ENCODE data around the gene EYA2.
"Not testable (repeated sequence)": the region's sequence is repeated elsewhere in the genome, so short reads cannot be mapped to it uniquely, and the experiment has no call there.

Gene EYA2

DNA sequence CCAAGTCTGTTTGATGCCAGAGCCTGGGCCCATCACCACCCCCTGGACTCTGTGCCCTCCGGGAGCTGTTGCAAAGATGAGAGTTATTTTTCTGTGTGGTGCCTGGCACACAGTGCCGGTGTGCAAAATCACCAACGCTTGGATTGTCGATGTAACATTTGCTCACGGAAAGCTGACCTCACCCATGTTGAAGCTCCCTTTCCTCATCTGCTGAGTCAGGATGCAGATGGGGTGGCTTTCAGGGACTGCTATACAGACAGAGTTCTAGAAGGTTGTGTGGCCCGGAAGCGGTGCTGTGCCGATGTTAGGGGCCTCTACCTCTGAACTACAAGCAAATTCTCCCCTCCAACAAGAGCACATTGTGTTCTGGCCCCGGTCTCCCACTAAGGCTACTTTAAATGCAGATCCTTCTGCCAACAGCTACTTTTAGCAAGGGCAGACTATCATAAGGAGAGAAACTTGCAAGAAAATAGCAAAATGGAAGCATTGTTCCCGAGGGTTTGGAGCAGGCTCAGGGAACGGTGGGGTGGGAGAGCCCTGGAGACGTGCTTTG, 34.0 kb downstream of the EYA2 start:
- H3K27ac ChIP-seq: no peak overlapping the region
- no peak for DNase-seq (ENCODE audit: low read depth, low spot score)

DNA sequence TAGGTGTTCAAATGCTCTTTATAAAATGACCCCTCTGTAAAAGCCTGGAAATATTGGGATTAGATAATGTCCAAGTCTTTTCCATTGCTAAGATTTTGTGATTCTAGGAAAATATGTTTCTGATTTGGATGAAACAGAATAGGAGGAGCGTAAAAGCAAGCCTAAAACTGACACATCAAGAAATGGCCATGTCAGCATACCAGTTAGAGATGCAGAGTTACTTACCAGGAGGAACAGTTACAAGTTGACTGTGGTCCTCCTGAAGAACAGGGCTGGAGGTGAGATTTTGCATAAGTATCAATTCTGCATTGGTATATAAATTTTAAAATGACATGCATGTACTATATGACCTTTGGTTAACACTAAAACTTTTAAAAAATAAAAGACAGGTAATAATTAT, 35.3 kb downstream of the EYA2 start:
- no peak for DNase-seq (ENCODE audit: low read depth, low spot score)
- no peak overlapping the region for H3K27ac ChIP-seq

DNA sequence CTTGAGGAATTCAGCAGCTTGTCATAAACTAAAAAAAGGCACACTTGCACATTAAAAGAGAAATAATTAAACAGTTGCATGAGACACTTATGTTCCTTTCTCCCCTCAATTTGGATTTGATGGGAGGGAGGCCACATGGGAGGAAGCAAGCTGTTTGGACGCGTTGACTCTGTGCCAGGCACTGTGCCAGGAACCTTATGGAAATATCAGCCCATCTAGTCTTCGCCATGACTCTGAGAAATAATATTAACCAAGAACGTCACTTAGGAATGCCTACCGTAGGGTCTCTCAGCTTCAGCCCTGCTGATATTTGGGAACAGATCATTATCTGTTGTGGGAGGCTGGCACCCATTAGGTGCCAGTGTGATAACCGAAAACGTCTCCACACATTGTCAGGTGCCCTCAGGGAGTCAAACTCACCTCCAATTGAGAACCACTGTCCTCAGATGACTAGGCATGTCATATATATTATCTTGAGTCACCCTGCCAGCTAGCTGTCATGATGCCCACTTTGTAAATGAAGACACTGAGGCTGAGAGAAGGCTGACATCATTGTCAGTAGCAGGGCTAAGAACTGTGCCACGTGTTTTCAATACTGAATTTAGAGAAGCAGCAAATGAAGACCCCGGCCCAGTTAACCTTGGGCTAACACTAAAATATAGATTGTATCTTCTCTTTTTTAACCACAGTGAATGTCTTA, 36.1 kb downstream of the EYA2 start:
- DNase-seq (ENCODE audit: low read depth, low spot score): no peak
- H3K27ac ChIP-seq: no peak overlapping the region

DNA sequence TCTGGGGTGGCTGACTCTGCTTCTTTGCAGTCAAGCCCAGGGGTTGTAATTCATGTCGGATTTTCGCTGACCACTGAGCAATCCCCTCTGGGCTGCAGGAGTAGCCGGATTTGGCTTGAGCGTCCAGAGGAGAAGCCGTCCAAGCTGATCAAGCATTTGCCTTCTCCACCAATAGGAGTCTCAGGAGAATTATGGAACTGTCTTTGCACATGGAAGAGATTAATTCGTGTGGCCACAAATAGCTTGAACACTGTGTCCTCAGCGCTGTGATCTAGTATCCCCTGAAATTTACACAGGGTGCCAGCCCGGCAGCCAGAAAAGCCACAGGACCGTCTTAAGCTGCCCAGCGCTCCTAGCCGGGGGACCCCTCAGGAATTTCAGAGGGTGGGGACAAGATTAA, 37.1 kb downstream of the EYA2 start:
- H3K27ac ChIP-seq: no peak overlapping the region
- DNase-seq (ENCODE audit: low read depth, low spot score): no peak

DNA sequence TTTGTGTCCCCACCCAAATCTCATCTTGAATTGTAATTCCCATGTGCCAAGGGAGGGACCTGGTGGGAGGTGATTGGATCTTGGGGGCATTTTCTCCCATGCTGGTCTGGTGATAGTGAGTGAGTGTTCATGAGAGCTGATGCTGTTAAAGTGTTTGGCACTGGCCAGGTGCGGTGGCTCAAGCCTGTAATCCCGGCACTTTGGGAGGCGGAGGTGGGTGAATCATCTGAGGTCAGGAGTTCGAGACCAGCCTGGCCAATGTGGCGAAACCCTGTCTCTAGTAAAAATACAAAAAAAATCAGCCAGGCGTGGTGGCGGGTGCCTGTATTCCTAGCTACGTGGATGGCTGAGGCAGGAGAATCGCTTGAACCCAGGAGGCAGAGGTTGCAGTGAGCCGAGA, 37.8 kb downstream of the EYA2 start:
- not testable (repeated sequence) for DNase-seq (ENCODE audit: low read depth, low spot score); H3K27ac ChIP-seq

DNA sequence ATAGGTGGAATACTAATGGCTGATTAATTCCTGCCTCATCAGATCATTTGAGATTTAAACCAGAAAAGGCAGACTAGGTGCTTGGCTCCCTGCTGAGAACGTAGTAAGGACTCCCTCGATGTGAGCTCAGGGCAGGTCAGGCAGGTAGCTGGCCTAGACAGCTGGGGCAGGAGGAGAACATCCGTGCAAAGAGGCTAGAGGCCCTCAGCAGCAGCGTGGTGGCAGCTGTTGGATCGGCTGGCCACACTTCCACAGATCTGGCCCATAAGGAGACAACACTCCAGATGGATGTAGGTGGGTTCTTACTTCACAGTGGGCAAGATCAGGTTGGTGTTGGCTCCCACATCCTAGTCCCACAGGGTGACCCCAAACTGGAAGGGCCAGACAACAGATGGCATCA, 38.5 kb downstream of the EYA2 start:
- H3K27ac ChIP-seq: no peak overlapping the region
- no peak for DNase-seq (ENCODE audit: low read depth, low spot score)

DNA sequence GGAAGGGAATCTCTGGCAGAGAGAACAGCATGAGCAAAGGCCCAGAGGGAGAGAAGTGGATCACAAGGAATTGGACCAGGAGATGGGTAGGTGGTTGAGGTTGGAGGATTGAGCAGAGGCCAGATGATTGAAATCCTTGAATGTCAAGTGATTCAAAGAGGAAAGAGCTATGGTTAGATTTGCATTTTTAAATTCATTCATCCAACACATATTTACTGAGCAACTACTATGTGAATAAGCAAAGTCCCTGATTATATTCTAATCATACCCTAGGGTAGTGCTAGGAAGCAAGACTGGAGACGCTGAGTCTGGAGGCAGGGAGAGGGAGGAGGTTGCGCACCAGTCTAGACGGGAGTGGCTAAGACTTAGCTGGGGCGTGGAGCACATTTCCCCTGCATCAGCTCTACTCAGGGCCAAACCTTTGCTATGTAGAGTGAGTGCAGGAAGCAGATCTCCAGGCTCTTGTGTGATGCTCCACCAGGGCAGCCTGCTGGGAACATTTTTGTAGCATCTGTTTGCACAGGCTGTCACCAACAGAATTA, 40.2 kb downstream of the EYA2 start:
- no peak overlapping the region for H3K27ac ChIP-seq
- no peak for DNase-seq (ENCODE audit: low read depth, low spot score)

DNA sequence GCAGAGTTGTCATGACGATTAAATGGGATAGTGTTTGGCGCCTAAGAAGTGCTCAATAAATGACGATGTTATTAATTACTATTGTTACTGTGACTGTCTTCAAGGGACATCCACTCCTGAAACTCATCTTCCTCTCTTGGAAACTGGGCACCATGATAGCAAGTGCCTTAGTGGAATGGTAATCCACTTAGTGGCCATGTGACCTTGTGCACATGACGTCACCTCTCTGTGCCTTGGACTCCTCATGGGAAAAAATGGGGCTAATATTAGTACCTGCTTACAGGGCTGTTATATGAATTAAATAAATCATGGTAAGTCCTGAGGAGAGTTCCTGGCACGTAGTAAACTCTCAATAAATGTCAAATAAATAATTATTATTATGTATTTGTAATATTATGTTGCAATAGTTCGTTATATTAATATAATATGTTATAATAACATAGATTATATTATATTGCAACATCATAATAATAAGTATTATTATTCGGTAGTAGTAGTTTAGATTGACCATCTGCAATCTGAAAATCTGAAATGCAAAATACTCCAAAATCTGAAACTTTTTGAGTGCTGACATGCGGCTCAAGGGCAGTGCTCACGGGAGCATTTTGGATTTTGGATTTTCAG, 40.9 kb downstream of the EYA2 start:
- DNase-seq (ENCODE audit: low read depth, low spot score): no peak
- H3K27ac ChIP-seq: no peak overlapping the region

DNA sequence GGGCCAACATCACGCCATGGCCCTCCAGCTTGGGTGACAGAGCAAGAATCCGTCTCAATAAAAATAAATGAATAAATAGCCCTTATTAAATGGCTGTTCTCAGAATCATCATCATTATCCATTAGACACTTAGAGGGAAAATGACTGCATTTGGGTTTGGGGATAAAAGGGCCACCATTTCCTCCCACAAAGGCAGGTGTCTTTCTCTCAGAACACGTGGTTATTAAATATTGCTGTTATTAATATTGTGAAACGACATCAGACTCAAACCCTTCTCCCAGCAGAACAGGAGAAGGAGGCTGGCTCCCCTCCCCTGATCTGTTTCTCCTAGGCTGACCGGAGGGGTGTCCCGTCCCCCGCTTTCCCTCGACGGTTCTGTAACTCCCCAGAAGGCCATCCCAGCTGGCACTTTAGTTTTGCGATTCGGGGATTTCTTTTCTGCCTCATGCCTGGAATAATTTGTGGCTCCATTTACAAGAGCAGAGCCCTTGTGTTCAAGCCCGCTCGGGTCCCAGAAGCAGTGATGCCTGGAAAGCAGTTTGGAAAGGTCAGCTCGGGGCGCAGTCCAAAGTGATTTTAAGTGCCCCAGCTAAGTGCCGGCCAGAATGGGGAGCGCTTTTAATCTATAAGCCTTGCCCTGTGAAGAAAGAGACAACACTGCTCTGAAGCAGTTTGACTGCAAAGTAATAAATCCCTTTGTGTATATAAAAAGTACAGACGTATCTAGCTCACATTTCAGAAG, 41.9 kb downstream of the EYA2 start:
- DNase-seq (ENCODE audit: low read depth, low spot score): no peak
- H3K27ac ChIP-seq: no peak overlapping the region

DNA sequence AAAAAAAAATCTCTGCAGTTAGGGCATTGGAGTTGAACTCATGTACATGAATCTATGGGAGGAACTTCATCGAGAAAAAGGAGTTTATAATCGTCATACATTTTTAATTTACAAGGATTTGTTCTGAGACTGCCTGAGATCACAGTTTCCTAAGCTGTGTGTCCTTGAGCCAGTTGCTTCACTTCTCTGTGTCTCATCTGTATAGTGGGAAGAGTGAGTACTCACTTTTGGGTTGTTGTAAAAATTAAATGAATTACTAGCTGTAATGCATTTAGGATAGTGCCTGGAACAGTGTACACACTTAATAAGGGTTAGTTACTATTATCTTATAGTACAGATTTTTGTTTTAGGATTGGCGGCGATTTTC, 42.5 kb downstream of the EYA2 start:
- H3K27ac ChIP-seq: no peak overlapping the region
- DNase-seq (ENCODE audit: low read depth, low spot score): no peak

DNA sequence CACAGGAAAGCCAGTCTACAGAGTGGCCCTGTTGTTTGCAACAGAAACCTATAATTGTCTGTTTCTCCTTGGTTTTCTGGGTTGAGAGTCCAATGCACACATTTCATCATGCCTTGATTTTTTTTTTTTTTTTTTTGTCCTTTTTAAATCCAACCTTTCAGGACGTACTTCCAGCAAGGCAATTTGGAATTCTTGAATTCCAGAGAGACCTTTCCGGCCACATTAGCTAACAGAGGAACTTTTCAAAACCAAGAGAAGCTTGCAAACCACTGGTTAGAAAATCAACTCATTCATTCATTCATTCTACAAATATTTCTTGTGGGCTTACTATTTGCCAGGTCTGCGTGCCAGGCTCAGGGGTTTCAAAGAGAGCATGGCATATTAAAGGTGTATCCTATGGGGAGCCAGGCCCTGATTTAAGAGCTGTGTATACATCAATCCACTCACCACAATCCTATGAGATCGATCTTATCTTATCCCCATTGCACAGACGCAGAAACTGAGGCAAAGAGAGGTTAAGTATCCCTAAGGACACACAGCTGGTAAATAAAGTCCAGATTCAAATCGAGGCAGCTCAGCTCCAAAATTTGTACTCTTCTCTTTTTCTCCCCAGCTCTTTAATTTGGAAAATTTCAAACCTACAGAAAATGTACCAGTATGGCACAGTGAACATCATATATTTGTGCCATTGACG, 43.0 kb downstream of the EYA2 start:
- no peak for DNase-seq (ENCODE audit: low read depth, low spot score)

DNA sequence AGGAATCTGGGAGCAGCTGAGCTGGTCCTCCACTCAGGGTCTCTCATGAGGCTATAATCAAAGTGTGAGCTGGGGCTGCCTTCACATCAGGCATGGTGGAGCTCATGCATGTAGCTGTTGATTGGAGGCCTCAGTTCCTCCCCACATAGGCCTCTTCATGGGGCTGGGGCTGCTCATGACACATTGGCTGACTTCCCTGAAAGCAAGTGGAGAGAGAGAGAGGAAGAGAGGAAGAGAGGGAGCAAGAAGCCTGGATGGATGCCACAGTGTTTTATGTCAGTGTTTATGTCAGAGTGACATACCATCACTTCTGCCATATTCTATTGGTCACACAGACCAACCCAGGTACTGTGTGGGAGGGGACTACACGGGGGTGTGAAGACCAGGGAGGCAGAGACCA, 43.8 kb downstream of the EYA2 start:
- DNase-seq (ENCODE audit: low read depth, low spot score): no peak

More for the DNA sequence above, 43.0 kb downstream of the EYA2 start:
- H3K27ac ChIP-seq: no peak overlapping the region

DNA sequence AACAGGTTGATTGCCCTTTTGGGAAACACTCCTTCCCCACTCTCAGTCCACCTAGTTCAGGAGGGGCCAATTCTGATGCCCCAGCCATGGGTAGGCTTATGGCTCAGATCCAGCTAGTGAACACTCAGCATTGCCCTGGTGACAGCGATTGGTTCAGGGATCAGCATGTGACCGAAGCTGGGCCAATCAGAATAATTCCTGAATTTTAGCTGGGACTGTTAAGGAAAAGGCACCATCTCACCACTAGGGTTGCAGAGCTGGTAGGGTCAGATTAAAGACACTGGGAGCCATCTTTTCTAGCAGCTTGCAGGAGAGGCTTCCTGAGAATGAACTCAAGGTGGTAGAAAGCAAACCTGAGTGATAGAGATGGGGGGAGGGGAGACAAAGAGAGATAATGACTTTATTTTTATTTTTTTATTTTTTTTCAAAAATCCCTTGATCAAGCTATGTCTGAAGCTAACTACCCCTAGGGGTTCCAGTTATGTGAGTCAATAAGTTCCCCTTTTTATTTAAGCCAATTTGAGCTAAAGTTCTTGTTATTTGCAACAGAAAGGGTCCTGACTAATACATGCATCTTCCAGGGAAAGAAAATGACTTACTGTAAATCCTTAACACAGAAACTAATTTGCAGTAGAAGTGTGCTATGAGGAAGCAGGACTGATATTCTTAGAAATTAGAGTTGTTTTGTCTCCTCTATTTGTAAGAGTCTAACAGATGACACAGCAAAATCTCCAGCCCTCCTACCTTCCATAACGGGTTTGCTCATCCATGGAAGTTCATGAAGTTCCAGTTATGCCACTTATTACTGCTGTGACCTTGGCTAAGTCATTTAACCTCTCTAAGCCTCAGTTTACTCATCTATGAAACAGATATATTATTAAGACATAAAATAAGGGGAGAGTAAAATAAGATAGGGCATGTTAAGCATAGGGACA, 44.7 kb downstream of the EYA2 start:
- DNase-seq (ENCODE audit: low read depth, low spot score): no peak
- no peak overlapping the region for H3K27ac ChIP-seq

More for the DNA sequence above, 43.8 kb downstream of the EYA2 start:
- no peak overlapping the region for H3K27ac ChIP-seq

DNA sequence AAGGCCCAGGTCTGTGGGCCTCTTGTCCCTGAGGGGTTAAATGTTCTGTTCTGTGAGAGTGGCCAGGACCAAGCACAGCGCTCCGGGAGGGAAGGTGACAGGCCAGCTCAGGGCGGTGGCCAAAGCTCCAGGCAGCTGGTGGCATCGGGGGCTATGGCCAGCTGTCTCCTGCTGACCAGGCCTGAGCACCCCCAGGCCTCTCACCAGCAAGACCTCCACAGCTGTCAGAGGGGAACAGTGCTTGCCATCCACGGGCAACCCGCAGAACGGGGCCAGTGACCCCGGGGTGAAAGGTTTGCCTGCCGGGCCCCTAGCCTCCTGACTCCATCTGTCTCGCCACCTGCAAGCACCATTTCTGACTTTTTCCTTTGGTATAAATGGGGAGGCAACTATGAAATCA, 46.0 kb downstream of the EYA2 start:
- no peak for DNase-seq (ENCODE audit: low read depth, low spot score)
- H3K27ac ChIP-seq: no peak overlapping the region

DNA sequence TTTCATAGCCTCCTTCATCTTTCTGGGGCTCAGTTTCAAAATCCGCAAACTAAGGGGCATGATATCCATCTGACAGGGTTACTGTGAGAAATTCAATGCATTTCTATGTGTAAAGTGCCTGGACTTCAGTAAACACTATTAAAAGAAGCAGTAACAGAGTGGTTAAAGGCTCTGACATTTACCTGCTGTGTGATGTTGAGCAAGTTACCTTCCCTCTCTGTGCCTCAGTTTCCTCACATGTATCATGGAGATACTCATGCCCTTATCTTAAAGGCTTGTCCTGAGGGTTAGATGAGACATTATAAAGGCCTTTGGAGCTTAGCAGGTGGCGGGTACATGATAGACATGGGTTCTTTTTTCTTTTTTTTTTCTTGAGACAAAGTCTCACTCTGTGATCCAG, 46.8 kb downstream of the EYA2 start:
- H3K27ac ChIP-seq: no peak overlapping the region
- DNase-seq (ENCODE audit: low read depth, low spot score): no peak

DNA sequence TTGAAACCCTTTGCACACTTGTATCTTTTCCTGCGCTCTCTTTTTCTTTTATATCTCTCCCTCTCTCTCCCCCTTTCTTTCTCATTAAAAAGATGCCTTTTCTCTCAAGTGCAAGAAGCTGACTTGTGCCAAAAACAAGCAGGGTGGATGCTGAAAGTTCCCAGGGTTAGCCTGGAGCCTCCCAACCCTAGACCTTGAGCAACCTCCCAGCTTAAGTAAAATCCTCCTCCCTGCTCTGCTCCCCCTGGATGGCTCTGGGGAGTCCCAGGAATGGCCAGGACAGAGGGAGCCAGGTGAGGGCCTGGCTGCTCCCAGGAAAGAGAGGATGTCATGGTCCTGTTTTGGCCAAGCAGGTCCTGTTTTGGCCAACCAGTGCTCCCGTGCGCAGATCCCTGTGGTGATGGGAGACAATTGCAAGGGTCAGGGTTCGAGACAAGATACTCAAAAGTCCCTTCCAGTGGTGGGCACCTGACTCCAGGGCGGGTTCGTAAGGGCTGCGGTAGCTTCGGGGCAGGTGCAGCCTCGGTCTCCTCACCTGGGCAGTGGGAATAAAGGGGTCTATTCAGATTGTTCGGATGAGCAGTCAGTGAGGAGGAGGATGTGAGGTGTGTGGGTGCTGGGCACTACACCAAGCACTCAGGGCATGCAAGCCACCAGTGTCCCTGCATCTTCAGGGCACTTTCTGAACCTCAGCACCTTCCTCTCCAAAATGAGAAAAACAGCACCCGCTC, 49.4 kb downstream of the EYA2 start:
- no peak overlapping the region for H3K27ac ChIP-seq

DNA sequence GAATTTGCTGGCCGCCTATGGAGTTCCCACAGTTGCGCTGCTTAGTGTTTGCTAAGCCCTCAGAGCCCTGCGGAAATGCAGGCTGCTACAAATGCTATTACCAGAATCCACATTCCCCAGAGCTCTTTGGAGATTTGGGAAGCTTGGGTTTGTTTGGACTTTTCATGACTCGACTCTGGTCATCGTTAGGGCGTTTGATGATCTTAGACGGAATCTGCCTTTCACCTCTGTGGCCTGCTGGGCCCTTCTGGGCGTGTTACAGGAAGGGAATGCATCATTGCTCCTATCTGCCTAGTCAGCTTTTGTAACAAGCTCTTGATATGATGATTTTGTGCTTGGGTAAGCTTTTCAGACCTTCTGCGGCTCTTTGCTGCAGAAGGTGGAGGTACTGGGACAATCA, 50.8 kb downstream of the EYA2 start:
- no peak for DNase-seq (ENCODE audit: low read depth, low spot score)
- H3K27ac ChIP-seq: no peak overlapping the region

More for the DNA sequence above, 49.4 kb downstream of the EYA2 start:
- DNase-seq (ENCODE audit: low read depth, low spot score): no peak

DNA sequence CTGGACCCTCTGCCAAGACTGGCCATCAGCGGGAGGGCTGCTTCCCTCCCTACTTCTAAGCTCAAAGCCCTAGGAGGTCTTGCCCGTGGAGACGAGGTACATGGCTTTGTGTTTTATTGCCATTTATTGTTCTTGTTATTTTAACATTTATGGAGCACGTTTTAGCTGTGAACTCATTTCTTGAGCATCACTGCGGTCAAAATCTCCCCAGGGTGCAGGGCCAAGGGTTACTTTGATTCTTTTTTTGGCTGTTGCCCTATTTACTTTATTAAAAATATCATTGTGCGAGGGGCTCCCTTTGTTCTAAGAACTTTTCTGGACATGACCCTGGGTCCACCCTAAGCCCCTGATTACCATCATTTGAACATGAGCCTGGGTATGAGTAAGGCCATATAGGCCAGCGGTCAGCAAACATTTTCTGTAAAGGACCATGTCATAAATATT, 51.6 kb downstream of the EYA2 start:
- H3K27ac ChIP-seq: no peak overlapping the region
- no peak for DNase-seq (ENCODE audit: low read depth, low spot score)

DNA sequence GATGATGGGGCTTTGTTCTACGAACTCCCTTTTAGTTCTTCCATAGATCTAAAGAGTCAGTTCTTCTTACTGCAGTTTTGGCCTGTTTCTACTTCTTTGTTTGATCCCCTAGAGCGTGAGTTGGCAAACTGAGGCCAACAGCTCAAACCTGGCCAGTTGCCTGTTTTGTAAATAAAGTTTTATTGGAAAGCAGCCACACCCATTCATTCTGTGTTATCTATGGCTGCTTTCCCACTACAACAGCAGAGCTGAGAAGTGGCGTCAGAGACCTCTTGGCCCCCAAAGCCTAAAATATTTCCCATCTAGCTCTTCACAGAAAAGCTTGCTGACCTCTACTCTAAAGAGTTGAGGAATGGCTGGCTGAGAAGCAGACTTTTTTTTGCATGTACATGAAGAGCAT, 52.2 kb downstream of the EYA2 start:
- no peak for DNase-seq (ENCODE audit: low read depth, low spot score)
- H3K27ac ChIP-seq: no peak overlapping the region
